ENCODE results near the gene TMEM174. TPM values are rescaled to one million over a fixed set of nuclear protein-coding genes. Genes with fewer than 3 reads are reported as not detected.

Gene TMEM174
- total RNA-seq, 1 donor from 2014 or later = not detected

- TF ChIP-seq, protein P1, sequence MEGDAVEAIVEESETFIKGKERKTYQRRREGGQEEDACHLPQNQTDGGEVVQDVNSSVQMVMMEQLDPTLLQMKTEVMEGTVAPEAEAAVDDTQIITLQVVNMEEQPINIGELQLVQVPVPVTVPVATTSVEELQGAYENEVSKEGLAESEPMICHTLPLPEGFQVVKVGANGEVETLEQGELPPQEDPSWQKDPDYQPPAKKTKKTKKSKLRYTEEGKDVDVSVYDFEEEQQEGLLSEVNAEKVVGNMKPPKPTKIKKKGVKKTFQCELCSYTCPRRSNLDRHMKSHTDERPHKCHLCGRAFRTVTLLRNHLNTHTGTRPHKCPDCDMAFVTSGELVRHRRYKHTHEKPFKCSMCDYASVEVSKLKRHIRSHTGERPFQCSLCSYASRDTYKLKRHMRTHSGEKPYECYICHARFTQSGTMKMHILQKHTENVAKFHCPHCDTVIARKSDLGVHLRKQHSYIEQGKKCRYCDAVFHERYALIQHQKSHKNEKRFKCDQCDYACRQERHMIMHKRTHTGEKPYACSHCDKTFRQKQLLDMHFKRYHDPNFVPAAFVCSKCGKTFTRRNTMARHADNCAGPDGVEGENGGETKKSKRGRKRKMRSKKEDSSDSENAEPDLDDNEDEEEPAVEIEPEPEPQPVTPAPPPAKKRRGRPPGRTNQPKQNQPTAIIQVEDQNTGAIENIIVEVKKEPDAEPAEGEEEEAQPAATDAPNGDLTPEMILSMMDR (IDR thresholded peaks at IDR 0.05; ENCODE audit: unreplicated experiment) = no peak
- Mint-ChIP-seq H3K9me3 (no peaks in the 10 kb centered on the region), H3K36me3 (no peaks in the 10 kb centered on the region), H3K27ac (peak overlapping the region; percentile 59), H3K27me3 (ENCODE audit: low read depth) (no peaks in the 10 kb centered on the region), H3K4me1 (peaks cover 30% of the 10 kb centered on the region), H3K4me3 (no peak overlapping the region)
- peak in 1 of 2 experiments; percentile 50 for DNase-seq (ENCODE audit: low spot score in 2 of 2, unreplicated experiment in 2 of 2)
These were observed 36.9 kb upstream of the TMEM174 start for GRCh38 chr5:73136055-73136562.

DNA sequence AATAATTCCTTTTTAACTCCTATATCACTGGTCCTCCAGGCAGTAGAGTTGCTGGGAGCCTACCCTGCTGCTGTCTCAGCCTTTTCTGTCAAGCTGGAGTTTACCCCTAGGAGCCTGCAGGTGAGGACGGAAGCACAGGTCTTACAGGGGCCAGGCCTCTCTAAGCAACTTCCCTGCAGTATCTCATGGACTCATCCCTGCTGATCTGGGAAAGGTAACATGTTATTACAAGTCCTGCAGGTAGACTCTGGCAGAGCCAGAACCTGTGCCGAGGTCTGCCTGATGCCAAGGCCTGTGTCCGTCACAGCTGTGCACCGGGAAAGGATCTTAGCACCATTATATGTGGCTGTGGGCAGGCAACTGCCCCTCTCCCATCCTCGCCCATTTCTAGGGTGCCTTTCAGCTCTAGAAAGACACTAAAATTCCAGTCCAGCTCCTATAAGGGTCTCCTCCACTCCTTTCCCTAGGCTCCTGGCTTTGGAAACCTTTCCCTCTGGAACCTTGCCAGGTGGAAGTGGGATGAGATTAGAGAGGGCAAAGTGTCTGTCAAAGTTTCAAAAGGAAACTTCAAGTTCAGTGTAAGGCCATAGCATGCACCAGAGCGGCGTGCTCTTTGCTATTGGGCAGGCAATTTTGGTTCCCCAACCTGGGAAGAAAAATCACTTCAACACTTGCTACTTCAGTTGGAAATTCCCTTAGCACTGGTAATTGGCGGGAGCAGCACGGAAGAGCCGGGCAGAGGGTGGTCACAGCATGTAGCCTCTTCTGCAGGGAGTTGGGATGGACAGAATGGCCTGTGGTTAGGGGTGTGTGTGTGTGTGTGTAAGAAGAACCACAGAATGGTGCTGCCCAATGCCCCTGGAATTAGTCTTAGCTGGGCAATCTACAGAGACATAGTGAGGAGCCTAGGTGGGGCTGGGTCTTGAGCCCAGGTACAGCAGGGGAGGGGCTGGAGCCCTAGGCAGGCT, 35.1 kb upstream of the TMEM174 start:
- Mint-ChIP-seq H3K9me3 (no peaks in the 10 kb centered on the region), H3K4me3 (no peak overlapping the region), H3K27ac (no peak overlapping the region), H3K36me3 (no peaks in the 10 kb centered on the region), H3K4me1 (peaks cover 30% of the 10 kb centered on the region), H3K27me3 (ENCODE audit: low read depth) (no peaks in the 10 kb centered on the region)
- DNase-seq (ENCODE audit: low spot score in 2 of 2, unreplicated experiment in 2 of 2) = no peak
- TF ChIP-seq, protein P1 (IDR thresholded peaks at IDR 0.05; ENCODE audit: unreplicated experiment) = no peak

GRCh38 chr5:73139485-73139884, 33.5 kb upstream of the TMEM174 start:
- no peak overlapping the region for H3K27ac Mint-ChIP-seq
- TF ChIP-seq, protein P1 (IDR thresholded peaks at IDR 0.05; ENCODE audit: unreplicated experiment) = no peak
- no peak overlapping the region for H3K4me3 Mint-ChIP-seq
- no peaks in the 10 kb centered on the region for H3K36me3 Mint-ChIP-seq
- H3K9me3 Mint-ChIP-seq = no peaks in the 10 kb centered on the region
- no peak for DNase-seq (ENCODE audit: low spot score in 2 of 2, unreplicated experiment in 2 of 2)
- no peaks in the 10 kb centered on the region for H3K27me3 Mint-ChIP-seq (ENCODE audit: low read depth)
- peaks cover 30% of the 10 kb centered on the region for H3K4me1 Mint-ChIP-seq

DNA sequence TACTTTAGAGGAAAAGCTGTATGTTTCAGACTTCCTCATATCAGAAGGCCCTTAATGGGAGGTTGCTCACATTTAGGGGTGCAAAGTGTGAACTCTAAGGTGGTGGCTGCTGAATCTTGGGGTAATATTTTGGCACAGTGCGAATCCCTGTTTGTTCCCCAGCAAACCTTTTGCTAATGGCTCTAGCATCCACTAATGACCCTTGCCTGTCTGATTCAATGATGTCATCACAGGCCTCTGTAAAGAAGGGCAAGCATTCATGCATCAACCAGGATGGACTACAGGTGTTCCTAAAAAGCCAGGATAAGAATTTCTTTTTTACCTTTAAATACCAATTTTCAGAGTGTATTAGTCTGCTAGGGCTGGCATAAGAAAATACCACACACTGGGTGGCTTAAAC, 32.2 kb upstream of the TMEM174 start:
- DNase-seq (ENCODE audit: low spot score in 2 of 2, unreplicated experiment in 2 of 2) = no peak
- Mint-ChIP-seq H3K4me1 (peaks cover 18% of the 10 kb centered on the region), H3K27me3 (ENCODE audit: low read depth) (no peaks in the 10 kb centered on the region), H3K9me3 (no peaks in the 10 kb centered on the region), H3K36me3 (no peaks in the 10 kb centered on the region), H3K27ac (no peak overlapping the region), H3K4me3 (no peak overlapping the region)
- TF ChIP-seq, protein P1 (IDR thresholded peaks at IDR 0.05; ENCODE audit: unreplicated experiment) = no peak

- H3K4me1 Mint-ChIP-seq = peaks cover 7% of the 10 kb centered on the region
- no peak for DNase-seq (ENCODE audit: low spot score in 2 of 2, unreplicated experiment in 2 of 2)
- H3K36me3 Mint-ChIP-seq = no peaks in the 10 kb centered on the region
- no peak overlapping the region for H3K27ac Mint-ChIP-seq
- H3K9me3 Mint-ChIP-seq = no peaks in the 10 kb centered on the region
- TF ChIP-seq, protein P1 (IDR thresholded peaks at IDR 0.05; ENCODE audit: unreplicated experiment) = no peak
- H3K4me3 Mint-ChIP-seq = no peak overlapping the region
- H3K27me3 Mint-ChIP-seq (ENCODE audit: low read depth) = peaks cover 3% of the 10 kb centered on the region
These were observed 31.0 kb upstream of the TMEM174 start for GRCh38 chr5:73142035-73142434.

Data from mesothelial cell of epicardium (in vitro differentiated cells).